GM04503 (cell line): Measurements from ENCODE around the gene AOPEP.

ENCODE experiments used
- DNase-seq: peaks from one replicate; pipeline ENCODE4 v3.0.0-alpha.2; 2012; ENCODE audit warnings: low read depth

AOPEP gene

DNA sequence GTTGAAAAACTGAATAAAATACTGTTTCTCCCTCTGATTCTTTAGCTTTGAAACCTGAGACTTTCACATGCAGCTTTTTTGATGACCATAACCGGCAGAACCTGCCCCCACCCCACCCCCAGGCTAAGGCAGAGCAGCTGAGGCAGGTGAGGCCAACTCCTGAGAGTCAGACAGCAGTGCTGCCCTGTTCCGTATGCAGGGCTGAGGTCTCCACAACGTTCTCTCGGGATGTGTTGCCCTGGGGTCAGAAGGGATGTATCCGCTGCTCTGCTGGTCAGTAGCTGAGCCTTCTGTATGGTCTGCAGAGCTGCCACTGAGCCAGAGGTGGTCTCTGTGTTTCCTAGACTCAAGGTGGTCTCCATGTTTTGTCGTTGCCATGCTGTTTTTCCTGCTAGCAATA, 190.5 kb downstream of the AOPEP start:
- no peak for DNase-seq

DNA sequence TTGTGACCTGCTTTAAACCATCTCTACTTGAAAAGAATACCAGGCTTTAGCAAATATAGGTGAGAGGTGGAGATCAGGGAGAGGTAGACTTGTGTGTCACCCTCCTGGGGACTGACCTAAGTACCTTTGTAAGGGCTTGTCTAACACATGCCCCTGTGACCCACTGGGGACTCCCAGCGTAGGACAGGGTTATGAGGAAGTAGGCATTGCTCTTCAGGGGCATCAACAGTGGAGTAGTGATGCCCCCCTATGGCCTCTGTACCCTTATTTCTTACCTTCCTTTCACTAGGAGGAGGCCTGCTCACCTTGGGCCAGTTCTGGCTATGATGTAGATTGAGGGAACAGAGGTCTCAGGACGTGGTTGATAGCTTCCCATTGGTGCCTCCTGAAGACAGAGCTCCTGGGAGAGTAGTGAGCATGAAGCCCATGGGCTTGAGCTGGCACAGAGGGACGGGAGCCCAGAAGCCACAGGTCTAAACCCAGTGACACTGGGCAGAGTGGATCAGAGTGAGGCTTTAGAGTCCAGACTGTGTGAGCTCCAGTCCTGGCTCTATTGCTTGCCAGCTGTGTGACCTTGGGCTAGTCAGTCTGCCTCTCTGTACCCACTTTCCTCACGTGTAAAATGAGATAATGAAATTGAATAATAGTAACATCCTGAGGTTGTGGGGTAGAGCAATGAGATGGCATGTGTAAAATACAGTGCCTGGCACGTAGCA, 191.7 kb downstream of the AOPEP start:
- DNase-seq = no peak

DNA sequence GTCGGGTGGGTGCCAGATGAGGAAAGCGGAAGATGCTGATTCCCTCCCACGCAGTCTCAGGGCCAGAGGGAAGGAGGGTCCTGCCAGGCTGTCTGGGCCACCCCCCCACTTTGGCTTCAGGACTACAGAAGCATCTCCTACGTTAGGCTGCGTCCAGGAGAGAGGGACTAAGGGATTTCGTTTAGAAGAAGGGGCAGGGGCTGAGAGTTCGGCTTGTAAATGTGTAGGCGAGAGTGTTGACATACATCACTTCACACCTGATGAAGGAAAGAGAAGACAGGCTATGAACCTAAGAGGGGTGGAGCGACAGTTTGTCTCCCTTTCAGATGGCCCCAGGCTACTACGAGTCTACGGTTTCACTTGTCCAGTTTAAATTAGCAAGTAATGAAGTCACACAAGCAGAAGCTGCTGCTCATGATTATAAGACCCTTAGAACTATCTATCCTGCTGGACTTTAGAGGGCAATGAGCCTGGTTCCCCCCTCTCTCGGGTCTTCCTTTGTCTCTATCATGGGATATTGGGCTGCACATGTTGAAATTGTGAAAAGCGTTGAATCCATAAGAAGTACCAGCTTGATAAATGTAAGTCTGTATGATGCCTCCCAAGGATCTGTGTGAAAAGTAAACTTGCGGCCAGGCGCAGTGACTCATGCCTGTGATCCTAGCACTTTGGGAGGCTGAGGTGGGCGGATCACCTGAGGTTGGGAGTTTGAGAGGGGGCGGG, 193.0 kb downstream of the AOPEP start:
- no peak for DNase-seq

DNA sequence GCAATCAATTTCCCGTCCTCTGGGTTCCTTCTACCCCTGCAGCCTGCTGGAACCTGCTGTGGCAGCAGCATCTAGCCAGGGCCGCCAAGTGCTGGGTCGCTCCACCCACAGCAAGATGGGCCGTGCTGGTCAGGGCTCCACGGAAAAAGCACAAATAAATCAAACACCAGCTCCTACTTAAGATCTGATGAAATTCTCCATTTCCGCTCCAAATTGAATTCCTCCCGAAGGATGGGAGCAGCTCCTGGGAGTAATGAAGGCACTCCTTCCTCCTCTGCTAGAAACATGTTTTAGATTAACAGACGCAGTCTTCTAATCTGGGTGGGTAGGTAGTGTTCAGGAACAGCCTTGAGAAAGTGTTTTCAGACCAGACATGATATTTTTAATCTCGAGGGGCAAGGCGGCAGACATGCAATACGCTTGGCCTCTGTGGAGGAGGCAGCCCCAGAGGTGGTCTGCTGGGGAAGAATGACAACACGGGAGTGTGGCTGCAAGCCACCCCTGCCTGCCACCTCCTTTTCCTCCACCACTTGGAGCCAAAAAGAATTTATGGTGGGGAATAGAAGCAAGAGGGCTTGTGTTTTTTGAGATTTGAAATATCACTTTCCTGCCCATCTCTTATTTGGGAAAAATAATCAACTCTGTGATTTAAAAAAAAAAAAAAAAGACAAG, 194.1 kb downstream of the AOPEP start:
- peak; percentile 93 for DNase-seq

DNA sequence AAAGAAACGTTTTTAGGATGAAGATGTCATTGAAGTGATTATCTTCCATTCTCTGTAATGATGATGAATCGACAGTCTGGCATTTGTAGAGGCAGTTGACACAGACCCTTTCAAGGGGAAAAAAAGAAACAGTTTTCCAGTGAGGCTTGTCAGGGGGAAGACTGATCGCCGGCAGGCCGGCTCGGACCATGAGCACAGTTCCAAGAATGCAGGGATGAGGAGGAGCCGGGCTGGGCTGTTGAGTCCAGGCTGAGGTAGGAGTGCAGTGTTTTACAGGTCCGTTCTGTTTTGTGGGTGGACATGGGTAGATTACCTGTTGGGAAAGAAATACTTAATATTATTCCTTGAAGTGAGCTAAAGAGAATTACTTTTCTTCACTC, 194.6 kb downstream of the AOPEP start:
- DNase-seq = no peak

DNA sequence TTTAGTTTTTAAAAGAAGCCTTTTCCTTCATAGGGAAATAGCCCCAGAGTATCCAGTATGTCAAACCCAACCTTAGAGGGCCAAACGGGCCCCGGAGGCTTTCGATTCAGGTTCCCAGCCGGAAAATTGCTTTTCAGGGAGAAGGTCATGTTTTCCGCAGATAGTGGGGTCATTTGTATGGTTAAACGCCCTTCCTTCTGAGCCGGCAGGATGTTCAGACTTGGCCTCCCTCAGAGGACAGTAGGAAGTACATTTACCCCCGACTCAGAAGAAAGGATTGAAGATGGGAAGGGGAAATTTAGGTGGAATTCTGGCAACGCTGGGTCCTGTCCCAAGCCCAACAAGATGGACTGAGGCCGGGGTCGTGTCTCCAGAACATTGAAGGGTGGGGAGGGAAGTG, 195.2 kb downstream of the AOPEP start:
- DNase-seq = no peak

DNA sequence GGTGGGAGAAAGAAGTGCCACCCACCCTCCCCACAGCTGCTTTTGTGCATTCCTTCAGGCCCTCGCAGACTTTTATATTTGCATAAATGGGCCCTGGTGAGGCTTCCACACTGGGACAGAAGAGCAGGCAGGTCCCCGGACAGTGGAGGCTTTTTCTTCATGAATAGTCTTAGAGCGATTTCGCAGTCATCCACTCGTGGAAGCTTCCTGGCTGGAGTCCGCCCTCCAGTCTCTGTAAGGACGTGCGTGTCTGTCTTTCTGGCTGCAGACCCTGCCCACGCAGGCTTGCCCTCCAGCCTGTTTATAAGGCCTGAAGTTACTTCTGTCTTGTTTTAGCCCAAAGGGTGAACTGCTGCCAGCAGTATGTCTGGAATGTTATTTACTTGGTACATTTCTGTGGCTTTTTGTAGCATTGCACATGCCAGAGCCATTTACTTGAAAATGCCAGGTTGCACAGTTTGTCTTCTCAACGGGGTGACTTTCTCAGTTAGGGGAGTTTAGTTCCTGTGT, 195.7 kb downstream of the AOPEP start:
- DNase-seq = peak; percentile 97

DNA sequence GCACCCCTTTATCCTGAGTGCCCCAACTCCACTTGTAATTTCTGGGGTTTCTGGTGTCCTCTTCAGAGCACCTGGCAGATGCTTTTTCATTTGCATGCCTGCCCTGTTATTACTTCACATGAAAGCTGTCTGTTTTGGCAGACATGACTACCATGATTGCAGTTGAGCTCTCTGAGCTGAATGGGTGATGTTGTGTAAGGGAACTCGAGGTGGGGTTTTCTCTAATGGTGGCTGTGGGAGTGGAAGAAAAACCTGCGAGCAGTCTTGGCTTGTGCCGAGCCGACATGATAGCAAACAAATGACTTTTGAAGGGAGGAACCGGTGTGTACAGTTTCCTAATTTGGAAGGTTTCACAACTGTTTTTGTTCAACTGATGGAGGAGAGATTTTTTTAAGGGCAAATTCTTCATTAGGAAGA, 196.2 kb downstream of the AOPEP start:
- DNase-seq = peak; percentile 64

DNA sequence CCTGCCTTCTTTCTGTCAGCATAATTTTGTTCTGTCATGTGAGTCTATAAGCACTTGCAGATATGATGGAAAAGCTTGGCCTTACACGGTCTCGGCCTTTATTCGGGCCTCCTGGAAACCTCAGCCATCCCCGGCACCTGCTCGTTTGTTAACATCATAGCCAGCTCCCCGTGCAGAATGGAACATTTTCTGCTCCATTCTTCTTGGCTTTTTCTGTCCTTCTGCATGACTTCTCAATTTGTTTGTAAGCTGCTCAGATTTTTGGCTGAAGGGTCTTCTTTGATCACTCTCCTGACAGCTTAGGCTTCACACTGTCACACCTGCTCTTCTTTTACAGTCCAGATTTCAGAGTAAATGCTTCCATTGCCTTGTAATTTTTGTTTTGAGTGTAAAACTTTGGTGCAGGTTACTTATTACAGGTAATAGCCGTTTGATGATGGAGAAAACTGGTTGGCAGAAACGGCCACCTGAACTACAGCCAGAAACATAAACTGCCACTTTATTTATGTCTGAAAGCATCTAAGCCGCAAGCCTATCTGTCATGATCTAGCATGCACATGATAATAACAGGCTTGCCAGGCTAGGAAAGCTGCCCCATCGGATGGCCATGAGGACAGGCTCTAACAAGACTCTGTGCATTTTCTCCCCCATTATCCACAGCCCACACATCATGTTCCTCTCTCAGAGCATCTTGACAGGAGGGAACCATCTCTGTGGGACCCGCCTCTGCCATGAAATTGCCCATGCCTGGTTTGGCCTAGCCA, 197.0 kb downstream of the AOPEP start:
- no peak for DNase-seq

DNA sequence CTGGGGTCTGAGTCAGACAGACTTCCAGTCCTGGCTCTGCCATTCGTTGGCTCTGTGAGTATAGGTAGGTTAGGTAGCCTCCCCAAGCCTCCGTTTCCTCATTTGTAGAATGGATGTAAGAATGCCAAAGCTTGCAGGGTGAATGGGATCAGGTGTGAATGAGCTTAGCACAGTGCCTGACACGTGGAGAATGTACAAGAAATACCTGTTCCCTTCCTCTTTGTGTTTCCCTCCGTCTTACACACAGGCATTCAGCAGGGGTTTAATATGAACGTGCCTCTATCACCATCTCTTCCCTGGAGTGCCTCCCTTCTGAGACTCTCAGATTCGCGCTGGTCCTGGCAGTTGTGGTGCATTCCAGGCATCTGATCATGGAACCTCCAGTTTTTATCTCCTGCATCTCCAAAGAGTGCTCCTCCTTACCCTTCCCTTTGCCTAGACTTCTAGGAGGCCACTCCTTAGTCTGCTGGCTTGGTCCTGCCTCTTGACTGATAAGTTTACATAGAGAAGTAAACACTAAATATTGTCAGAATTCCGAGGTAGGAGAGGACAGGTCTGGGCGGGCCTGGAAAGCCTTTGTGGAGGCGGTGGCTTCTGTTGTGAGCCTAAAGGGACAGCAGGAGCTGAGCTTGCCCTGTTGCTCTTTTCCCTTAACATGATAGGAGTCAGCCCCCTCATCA, 199.4 kb downstream of the AOPEP start:
- DNase-seq = no peak

DNA sequence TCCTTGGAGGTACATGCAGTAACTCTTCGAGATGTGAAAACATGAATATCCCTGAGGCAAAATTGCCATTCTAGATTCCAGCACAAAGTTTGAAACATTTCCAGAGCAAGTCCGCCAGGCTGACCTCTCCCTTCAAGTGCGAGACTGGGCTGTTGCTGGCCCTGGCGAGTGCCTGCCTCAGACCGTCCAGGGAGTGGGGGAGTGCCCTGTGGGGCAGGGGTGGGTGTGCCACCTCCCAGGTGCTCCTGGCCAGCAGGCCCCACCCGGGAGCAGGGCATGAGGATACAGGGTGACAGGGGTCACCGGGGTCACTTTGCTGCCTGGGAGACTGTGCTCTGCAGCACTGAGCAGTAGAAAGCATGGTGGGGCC, 199.9 kb downstream of the AOPEP start:
- no peak for DNase-seq

DNA sequence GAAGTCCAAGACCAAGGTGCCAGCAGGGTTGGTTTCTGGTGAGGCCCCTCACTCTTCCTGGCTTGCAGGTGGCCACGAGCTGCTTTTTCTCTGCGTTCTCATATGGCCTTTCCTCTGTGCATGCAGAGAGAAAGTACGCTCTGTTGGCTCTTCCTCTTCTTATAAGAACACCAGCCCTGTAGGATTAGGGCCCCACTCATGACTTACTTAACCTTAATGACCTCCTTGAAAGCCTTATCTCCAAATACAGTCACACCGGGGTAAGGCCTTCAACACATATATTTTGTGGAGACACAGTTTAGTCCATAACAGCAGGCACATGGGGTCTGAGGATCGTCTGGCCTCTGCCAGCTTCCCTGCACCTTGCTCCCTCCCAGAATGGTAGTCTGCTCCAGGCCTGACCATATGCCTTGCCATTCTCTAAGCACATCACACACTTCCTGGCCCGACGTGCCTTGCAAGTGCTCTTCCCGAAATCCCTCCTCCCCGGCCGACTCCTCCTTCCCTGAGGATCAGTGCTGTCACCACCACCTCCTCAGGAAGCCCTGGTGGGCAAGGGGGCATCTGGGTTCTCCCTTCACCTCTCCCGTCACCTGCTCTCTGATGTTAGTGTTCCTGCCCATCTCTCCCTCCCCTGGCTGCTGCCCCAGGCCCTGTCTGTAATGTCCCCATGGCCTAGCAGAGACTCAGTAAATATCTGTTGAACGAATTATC, 200.7 kb downstream of the AOPEP start:
- no peak for DNase-seq

DNA sequence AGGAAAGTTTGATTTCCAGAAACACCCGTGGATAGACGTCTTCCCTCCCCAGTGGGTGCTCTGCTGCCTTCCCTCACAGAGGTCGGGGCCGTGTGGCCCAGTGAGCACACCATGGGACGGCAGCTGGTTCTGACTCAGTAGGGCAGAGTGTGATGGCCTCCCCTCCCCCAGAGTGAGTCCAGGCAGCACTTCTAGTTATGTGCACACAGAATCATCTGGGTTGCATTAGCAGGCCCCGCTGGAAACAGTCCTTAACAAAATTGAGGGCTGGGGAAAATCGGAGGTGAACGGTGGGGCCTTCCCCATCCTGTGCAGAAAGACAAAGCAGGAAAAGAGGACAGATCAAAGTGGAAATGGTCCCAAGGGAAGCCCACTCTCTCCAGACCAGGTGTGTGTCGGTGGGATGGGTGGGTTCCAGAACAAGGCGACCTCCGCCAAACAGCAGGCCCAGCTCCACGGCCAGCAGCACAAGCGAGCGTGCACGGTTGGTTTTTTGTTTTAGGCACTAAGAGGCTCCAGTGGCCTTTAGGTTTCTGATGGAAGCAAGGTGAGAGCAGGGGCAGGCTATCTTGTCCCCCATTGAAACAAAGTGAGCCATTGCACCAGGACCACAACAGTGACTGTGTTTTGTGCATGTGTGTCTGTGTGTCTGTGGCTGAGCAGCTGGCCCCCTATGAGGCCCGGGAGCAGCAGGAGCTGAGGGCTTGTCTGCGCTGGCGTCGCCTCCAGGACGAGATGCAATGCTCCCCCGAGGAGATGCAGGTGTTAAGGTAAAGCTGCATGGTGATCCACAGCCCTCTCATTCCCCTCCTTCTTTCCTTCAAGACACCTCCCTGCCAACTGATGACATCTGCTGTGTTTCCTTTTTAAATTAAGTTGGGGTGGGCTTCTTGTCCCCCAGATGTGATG, 201.5 kb downstream of the AOPEP start:
- DNase-seq = no peak

DNA sequence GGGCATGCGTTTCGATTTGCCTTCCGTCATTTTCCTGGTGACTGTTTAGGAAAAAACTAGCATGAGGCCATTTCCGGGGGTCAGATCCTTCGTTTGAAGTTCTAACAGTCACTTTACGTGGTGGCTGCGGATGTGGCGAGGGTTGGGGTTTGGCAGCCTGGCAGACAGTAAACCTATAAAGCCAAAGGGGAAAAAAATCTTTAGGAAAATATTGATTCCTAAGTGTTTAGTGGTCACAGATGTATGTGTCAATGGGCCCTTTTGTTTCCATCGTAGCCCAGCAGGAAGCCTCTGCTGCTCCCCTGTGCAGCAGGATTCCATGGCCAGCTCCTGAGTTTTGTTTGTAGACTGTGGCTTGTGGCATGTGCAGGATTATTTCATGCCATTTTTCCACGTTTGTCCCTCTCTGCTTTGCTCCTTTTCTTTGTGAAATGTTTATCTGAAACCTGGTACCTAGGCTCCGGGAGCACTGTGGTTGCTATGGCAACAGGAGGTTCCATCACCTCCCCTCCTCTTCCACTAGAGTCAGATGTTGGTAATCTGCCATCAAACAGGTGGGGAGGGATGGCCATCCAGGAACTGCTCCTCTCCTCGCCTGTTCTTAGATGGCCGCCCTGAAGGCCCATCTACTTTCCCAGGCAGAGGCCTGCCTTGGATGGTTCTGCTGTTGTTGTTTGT, 202.3 kb downstream of the AOPEP start:
- no peak for DNase-seq

DNA sequence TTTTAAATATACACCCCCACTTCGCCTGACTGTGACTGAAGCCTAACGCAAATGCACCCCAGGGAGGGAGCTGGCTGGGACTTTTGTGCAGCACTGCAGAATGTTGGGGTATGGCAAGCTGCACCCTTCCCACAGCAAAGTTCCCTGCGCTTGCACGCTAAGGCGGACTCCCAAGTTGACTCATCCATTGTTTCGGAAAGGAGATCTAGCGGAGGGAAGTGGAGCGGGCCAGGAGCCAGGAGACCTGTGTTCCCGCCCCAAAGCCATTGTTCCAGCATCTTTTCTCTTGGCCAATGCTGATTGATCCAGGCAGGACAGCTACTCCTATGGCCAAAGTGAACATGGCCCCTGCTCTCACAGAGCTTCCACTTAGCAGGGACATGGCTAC, 202.9 kb downstream of the AOPEP start:
- no peak for DNase-seq

DNA sequence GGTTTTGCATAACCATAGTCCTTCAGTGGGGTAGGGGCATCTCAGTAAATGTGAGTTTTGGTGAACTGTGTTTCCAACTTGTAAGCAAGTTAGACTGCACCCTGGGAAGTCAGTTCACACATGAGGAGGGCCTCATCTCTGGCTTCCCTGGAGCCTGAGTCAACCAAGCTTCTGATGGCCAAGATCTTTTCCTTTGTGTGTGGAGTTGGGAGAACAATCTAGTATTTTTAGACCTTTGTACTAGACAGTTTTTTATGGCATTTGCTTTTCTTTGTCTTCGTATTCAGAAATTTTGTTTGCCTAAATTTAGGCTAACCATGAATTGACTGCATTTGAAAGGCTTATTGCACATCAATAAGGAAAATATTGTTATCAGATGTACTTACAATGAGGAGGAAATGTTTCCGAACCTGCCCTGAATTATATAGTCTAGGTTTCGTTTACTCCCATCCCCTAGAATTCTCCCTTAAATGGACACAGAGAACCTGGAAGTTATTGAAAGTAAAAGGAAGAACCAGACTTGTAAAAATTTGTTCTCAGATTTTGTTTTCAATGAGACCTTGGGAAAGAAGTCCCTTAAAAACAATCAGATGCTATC, 204.6 kb downstream of the AOPEP start:
- DNase-seq = no peak

DNA sequence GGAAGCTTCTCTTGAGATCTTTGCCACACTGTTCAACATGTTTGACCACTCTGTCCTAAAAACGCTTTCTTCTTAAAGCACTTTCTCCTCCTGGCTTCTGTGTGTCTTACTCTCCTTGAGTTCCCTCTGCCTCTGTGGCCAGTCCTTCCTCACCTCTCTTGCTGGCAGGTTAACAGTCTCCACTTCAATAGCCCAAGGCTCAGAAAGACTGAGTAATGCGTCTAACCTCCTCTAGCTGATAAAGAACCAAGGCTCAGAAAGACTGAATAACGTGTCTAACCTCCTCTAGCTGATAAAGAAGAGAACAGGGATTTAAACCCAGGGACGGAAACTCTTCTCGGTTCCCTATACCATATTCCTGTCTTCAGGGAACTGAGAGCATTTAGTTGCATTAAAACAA, 205.2 kb downstream of the AOPEP start:
- DNase-seq = no peak

DNA sequence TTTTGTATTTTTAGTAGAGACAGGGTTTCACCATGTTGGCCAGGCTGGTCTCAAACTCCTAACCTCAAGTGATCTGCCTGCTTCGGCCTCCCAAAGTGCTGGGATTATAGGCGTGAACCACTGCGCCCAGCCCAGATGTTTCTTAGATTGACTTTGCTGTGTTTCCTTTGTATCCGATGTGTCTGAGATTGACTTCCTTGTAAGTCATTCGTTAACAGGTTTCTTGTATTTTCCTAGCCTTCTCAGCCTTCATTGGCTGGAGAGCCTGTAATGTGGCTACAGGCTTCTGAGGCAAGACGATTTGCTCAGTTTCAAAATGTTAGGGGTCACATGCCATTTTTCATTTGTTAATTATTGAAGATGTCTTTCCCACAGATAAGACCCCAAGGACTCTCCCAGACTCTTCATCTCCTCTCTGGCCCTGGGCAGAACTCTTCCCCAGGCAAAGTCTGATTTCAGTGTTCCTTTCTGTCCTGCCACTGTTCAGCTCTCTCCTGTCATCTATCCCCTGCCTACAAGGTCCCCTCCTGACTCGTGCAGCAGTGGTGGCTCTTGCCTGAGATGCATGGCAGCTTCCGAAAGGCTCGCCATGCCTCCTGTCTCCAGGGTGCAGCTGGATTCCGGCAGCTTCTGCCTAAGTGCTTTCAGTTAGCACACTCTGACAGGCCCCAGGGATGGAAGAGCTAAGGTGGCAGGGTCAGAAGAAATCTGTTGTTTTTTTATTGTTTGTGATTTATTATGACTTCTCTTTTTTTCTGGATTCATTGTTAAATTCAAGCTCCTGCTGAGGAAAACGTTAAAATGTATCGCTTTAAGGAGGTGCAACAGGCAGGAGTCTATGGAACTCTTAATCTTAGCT, 206.4 kb downstream of the AOPEP start:
- DNase-seq = no peak
